ENCODE data around the gene NSUN4. TPM values are rescaled to one million over a fixed set of nuclear protein-coding genes. Genes with fewer than 3 reads are reported as not detected.

NSUN4 gene
- total RNA-seq, 4 donors from 2014 or later = 23.4 to 40.0 (median 34.9) TPM

DNA sequence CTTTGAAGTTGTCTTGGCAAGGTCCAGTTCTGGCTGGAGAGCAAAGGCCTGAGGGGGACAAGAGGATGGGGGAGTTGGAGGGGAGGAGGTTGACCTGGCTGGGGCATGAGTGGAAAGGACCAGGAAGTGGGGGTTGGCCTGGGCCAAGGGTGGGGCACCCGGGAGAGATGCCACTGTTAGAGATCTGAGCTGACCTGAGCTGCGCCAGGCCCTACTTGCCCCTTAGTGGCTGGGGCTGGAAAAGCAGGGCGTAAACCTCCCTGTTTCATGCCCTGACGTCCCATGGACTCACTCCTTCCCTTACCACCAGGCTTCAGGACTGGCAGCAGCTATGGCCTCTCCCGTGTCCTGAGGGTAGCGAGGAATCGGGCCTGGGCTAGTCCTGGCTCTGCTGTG, 70.4 kb downstream of the NSUN4 start:
- no peaks in the 10 kb centered on the region for H3K27me3 ChIP-seq
- WGBS, 2 donors = 94 to 96% methylated on average over 7 of the region's 7 CpGs
- DNase-seq = no peak
- H3K9me3 ChIP-seq = no peaks in the 10 kb centered on the region
- H3K4me3 ChIP-seq (replicated peaks in 1 of 3) = no peak overlapping the region
- H3K36me3 ChIP-seq = peaks cover 16 to 36% of the 10 kb centered on the region in 2 donors
- H3K4me1 ChIP-seq = peaks cover 3 to 4% of the 10 kb centered on the region in 2 donors
- no peak overlapping the region for H3K27ac ChIP-seq
- intact Hi-C loops (cut with DNase I) = no loop called here
- no peak for TF ChIP-seq CTCF (IDR thresholded peaks at IDR 0.05)
- TF ChIP-seq POLR2A (IDR thresholded peaks at IDR 0.05) = no peak

Other genes with a start within 250 kb of the NSUN4 start
- 10 to 100 TPM; 16.0 to 36.2 (median 20.9) TPM for gene PIK3R3, start 208.2 kb upstream of the NSUN4 start, total RNA-seq
- gene TSPAN1, start 165.7 kb upstream of the NSUN4 start, total RNA-seq = 100 to 1,000 TPM in 2 of 4 donors, 10 to 100 TPM in 2; 61.2 to 154 (median 105) TPM
- not detected for gene P3R3URF, start 164.3 kb upstream of the NSUN4 start, total RNA-seq
- 10 to 100 TPM; 54.2 to 90.8 (median 79.3) TPM for gene POMGNT1, start 142.4 kb upstream of the NSUN4 start, total RNA-seq
- 10 to 100 TPM; 30.5 to 47.4 (median 37.8) TPM for gene LURAP1, start 137.5 kb upstream of the NSUN4 start, total RNA-seq
- gene RAD54L, start 93.0 kb upstream of the NSUN4 start, total RNA-seq = 1 to 10 TPM in 1 of 4 donors, under 1 TPM in 3; 0.27 to 1.7 (median 0.61) TPM
- gene LRRC41, start 37.2 kb upstream of the NSUN4 start, total RNA-seq = 100 to 1,000 TPM in 2 of 4 donors, 10 to 100 TPM in 2; 73.5 to 111 (median 99.4) TPM
- gene UQCRH, start 37.1 kb upstream of the NSUN4 start, total RNA-seq = 100 to 1,000 TPM; 122 to 367 (median 267) TPM
- 100 to 1,000 TPM; 103 to 199 (median 152) TPM for gene FAAH, start 53.5 kb downstream of the NSUN4 start, total RNA-seq
- gene DMBX1, start 149.0 kb downstream of the NSUN4 start, total RNA-seq = not detected
- not detected for gene KNCN, start 210.8 kb downstream of the NSUN4 start, total RNA-seq

All from thyroid gland (tissue), 4 donors.